GM06990 (cell line): Measurements from ENCODE around the gene COL4A6.
"Not testable (repeated sequence)": the region's sequence is repeated elsewhere in the genome, so short reads cannot be mapped to it uniquely, and the experiment has no call there.

ENCODE experiments used
- DNase-seq: peaks from one replicate; pipeline ENCODE4 v3.0.0-alpha.2; 2011; ENCODE audit not compliant: insufficient read length; ENCODE audit errors: extremely low read depth
- H3K27me3 ChIP-seq: replicated peaks from 2 replicates; pipeline ENCODE4 v1.6.0; 2011; ENCODE audit warnings: low read length; ENCODE audit not compliant: control insufficient read depth, insufficient read depth
- H3K36me3 ChIP-seq: 2 replicates; pipeline ENCODE4 v1.5.1; 2011; ENCODE audit warnings: low read length; ENCODE audit not compliant: control insufficient read depth, insufficient read depth
- H3K4me3 ChIP-seq: replicated peaks from 2 replicates; pipeline ENCODE4 v1.5.1; 2011; ENCODE audit warnings: low read depth, mild to moderate bottlenecking, control low read depth, low read length
- CTCF ChIP-seq: IDR thresholded peaks from 2 replicates; pipeline ENCODE4 v1.5.1; 2011; ENCODE audit warnings: low read length, control low read depth, mild to moderate bottlenecking, inconsistent platforms; ENCODE audit not compliant: insufficient read depth, poor library complexity, severe bottlenecking

The COL4A6 gene

GRCh38 chrX:108399418-108400165, 38.6 kb downstream of the COL4A6 start:
- no peak for DNase-seq
- Histone ChIP-seq H3K36me3 (no peaks in the 10 kb centered on the region), H3K4me3 (no peak overlapping the region), H3K27me3 (no peaks in the 10 kb centered on the region)
- TF ChIP-seq CTCF, result no peak

GRCh38 chrX:108397627-108398391, 40.4 kb downstream of the COL4A6 start:
- Histone ChIP-seq H3K4me3 (no peak overlapping the region), H3K36me3 (no peaks in the 10 kb centered on the region), H3K27me3 (no peaks in the 10 kb centered on the region)
- no peak for TF ChIP-seq CTCF
- peak; percentile 24 for DNase-seq

GRCh38 chrX:108396986-108397385, 41.2 kb downstream of the COL4A6 start:
- no peaks in the 10 kb centered on the region for H3K27me3 ChIP-seq
- DNase-seq, result no peak
- no peak for TF ChIP-seq CTCF
- H3K4me3 ChIP-seq, result no peak overlapping the region
- H3K36me3 ChIP-seq, result no peaks in the 10 kb centered on the region

- Histone ChIP-seq H3K4me3 (no peak overlapping the region), H3K36me3 (no peaks in the 10 kb centered on the region), H3K27me3 (no peaks in the 10 kb centered on the region)
- TF ChIP-seq CTCF, result no peak
- DNase-seq, result no peak
Measured at GRCh38 chrX:108396188-108396891, 41.9 kb downstream of the COL4A6 start.

GRCh38 chrX:108390976-108391717, 47.1 kb downstream of the COL4A6 start:
- not testable (repeated sequence) for H3K36me3 ChIP-seq, H3K4me3 ChIP-seq, DNase-seq, H3K27me3 ChIP-seq
